HG02840 (cell line): ENCODE data around the gene KMO.

Experiments
- ATAC-seq: cut with Tn5 transposase; IDR thresholded peaks from one replicate; pipeline ENCODE4 v1.9.1; 2021; ENCODE audit warnings: mild to moderate bottlenecking, moderate library complexity, moderate number of reproducible peaks; ENCODE audit not compliant: unreplicated experiment, low FRiP score

KMO gene

GRCh38 chr1:241642593-241642944, 110.4 kb downstream of the KMO start:
- ATAC-seq: no peak

GRCh38 chr1:241644259-241644658, 112.1 kb downstream of the KMO start:
- no peak for ATAC-seq

GRCh38 chr1:241645199-241645598, 113.0 kb downstream of the KMO start:
- no peak for ATAC-seq
